ENCODE data around the gene FAF1. TPM values are rescaled to one million over a fixed set of nuclear protein-coding genes. Genes with fewer than 3 reads are reported as not detected.

FAF1 gene
- total RNA-seq, 1 experiment from 2014 or later = 124 TPM

DNA sequence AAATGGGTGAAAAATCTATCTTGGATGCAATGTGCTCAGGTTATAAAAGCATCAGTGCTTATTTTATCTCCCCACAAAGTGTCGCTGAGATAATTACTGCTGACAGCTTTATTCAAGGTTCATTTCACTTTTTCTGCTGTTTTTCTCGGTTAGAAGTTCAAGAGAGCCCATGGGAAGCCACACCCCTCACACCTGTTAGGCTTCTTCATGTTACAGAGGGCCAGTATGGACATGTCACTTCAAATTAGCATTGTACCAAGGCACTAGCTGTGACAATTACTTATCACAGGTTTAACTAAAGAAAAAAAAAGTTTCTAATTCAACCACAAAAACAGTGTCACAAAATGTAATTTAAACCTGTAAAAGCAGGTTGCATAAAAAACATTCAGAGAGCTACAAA, 349.5 kb downstream of the FAF1 start:
- Histone ChIP-seq H3K4me1 (peaks cover 23% of the 10 kb centered on the region), H3K9me3 (replicated peaks) (peaks cover 4% of the 10 kb centered on the region; the same call in 1 of the 2 replicates), H3K27ac (peak overlapping the region; percentile 58), H3K4me3 (no peak overlapping the region), H3K36me3 (no peaks in the 10 kb centered on the region), H3K27me3 (no peaks in the 10 kb centered on the region)
- peak; percentile 80 to 91 for DNase-seq

- H3K27ac ChIP-seq = no peak overlapping the region
- no peak overlapping the region for H3K4me3 ChIP-seq
- H3K9me3 ChIP-seq (replicated peaks) = no peaks in the 10 kb centered on the region
- no peaks in the 10 kb centered on the region for H3K27me3 ChIP-seq
- peaks cover 23% of the 10 kb centered on the region for H3K4me1 ChIP-seq
- no peak for DNase-seq
- no peaks in the 10 kb centered on the region for H3K36me3 ChIP-seq
Measured at GRCh38 chr1:50609508-50609907, 350.6 kb downstream of the FAF1 start.

DNA sequence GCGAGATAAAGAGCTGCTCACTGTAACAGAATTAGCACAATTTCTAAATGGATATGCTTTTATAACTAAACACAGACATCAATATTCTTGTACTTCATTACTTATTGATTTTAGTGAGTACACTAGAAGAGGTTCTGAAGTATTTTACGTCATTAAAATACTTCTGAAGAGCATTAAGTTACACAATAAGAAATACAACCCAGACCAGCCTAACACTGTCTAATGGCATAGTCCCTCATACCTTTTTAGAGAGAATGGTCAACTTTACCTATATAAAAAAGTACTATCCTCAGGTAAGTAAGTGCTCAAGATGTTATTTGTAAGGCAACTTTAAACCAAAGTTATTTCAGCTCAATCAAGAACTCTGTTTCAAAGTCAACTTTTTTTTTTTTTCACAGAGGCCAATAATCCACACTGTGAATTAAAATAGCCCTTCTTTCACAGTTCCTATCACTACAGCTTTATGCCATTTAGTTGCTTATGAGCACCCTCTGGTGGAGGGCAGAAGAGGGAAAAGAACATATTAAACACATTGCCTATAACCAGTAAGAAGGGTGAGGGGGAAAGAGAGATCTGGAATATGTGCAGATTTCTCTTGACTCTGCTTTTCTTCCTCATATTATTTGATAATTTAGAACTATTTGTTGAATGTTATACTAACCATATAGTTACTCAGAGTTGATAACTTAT, 354.7 kb downstream of the FAF1 start:
- no peak overlapping the region for H3K27ac ChIP-seq
- DNase-seq = peak; percentile 53 to 79
- no peaks in the 10 kb centered on the region for H3K36me3 ChIP-seq
- H3K27me3 ChIP-seq = no peaks in the 10 kb centered on the region
- H3K4me1 ChIP-seq = peaks cover 8% of the 10 kb centered on the region
- H3K9me3 ChIP-seq (replicated peaks) = no peaks in the 10 kb centered on the region
- H3K4me3 ChIP-seq = no peak overlapping the region

DNA sequence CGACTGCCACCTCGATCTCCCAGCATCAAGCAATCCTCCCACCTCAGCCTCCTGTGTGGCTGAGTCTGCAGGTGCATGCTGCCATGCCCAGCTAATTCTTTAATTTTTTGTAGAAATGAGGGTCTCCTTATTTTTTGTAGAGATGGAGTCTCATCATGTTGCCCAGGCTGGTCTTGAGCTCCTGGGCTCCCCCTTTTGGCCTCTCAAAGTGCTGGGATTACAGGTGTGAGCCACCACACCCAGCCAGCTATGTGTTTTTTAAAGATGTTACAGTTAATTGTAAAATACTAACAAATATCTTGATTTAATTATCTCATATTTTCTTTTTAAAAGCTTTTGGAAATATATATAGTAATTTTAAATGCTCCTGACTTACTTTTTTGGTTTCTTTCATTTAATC, 355.5 kb downstream of the FAF1 start:
- no peaks in the 10 kb centered on the region for H3K36me3 ChIP-seq
- H3K4me1 ChIP-seq = peaks cover under 1% of the 10 kb centered on the region; the same call in 1 of the 2 replicates
- H3K9me3 ChIP-seq (replicated peaks) = no peaks in the 10 kb centered on the region
- no peak overlapping the region for H3K4me3 ChIP-seq
- no peak overlapping the region for H3K27ac ChIP-seq
- no peaks in the 10 kb centered on the region for H3K27me3 ChIP-seq
- peak in 1 of 2 experiments; percentile 13 for DNase-seq

DNA sequence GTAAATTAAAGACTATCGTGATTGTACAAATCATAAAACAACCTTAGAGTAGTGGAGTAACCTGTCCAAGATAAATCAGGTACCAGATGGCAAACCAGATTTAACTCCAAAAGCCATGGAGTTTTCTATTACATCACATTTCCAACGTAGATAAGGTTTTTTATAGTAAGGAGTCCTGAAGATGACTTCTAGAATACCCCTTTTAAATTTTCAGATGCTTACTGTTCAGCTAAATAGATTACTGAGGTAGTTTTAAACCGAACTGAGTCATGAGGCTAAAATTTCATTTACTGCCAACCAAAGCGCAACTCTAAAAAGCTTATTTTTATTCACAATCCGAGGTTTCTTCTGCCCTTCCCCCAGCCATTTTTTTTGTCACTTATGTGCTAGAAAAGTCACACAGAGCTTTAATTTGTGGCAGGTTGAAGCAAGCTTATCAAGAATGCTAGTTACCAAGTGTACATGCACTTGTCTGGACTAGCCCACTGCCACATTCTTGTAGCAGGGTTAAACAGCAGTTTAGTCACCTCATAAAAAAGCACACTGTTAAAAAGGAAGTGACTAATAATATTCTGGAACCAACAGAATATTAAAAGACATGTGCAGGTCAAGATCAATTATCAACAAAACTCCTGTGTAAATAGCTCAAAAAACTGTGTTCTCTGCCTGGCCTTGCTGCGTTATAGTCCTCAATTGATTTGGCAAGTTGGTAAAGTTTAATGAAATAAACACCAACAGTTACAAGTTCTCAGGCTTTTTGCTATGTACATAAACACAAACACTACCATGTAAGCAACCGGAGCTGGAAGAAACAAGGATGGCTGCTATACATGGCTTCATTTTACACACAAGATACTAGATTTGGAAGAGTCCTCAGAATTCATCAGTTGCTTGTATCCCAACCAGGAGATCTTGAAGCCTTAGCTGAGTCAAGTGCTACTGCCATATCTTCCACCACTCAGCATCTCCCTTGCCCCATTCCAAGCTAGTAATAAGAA, 356.5 kb downstream of the FAF1 start:
- Histone ChIP-seq H3K27me3 (no peaks in the 10 kb centered on the region), H3K27ac (no peak overlapping the region), H3K36me3 (no peaks in the 10 kb centered on the region), H3K9me3 (replicated peaks) (no peaks in the 10 kb centered on the region), H3K4me1 (no peaks in the 10 kb centered on the region), H3K4me3 (no peak overlapping the region)
- DNase-seq = peak in 1 of 2 experiments; percentile 16

GRCh38 chr1:50599546-50599945, 360.5 kb downstream of the FAF1 start:
- no peak for DNase-seq
- H3K36me3 ChIP-seq = peaks cover 5% of the 10 kb centered on the region; the same call in 1 of the 2 replicates

DNA sequence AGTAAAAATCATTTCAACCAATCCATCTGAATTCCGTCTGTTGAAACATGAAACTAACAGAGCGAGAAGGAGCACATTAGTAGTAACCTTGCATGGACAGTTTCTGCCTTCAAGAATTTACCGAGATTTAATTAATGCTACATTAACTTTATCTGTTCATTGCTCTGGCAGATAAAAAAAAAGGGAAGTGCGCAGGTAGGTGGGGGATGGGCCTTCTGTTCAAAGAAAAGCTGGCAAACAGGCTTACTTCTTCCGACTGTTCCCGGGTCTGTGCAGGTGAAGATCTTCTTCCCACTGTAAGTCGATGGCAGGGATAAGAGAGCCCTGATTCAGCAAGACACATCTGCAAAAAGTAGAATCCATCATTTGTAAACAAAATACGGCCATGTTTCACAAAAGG, 364.2 kb downstream of the FAF1 start:
- Histone ChIP-seq H3K9me3 (replicated peaks) (no peaks in the 10 kb centered on the region; the same call in 1 of the 2 replicates), H3K36me3 (peaks cover 7% of the 10 kb centered on the region; the same call in 1 of the 2 replicates), H3K4me1 (no peaks in the 10 kb centered on the region), H3K27me3 (no peaks in the 10 kb centered on the region), H3K27ac (no peak overlapping the region), H3K4me3 (no peak overlapping the region)
- no peak for DNase-seq

More at GRCh38 chr1:50599546-50599945, 360.5 kb downstream of the FAF1 start:
- Histone ChIP-seq H3K9me3 (replicated peaks) (no peaks in the 10 kb centered on the region; the same call in 1 of the 2 replicates), H3K27ac (no peak overlapping the region), H3K4me3 (no peak overlapping the region), H3K4me1 (no peaks in the 10 kb centered on the region), H3K27me3 (no peaks in the 10 kb centered on the region)

DNA sequence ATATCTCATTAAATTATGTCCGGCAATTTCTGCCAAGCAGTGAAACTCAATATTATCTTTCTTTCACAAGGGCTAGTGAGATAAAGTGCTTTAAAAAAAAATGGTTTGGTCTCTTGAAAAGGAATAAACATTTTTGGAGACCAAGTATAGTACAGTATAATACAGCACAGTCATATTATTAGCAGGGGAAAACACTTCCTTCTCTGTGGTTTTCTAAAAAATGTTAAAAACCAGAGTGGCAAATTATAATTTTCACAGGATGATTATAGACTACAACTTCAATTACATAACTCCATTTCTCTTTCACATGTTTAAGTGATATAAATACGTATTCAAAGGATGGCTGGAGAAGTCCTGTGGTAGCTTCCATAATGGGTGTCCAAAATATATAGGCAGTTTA, 366.6 kb downstream of the FAF1 start:
- H3K27me3 ChIP-seq = no peaks in the 10 kb centered on the region

DNA sequence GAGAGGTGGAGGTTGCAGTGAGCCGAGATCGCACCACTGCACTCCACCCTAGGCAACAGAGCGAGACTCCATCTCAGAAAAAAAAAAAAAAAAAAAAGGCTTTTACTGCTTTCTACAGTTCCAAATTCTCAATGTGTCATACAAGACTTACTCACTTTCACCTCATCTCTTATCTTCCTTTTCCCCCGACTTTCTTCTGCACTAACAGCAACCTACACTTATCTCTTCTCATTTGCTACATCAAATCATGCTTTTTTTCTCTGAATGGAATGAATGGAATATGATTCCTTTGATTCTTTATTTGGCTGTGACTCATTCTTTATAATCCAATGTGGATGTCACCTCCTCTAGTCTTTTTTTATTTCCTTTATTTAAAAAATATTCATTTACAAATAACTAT, 368.5 kb downstream of the FAF1 start:
- no peak for DNase-seq
- H3K27ac ChIP-seq = no peak overlapping the region
- H3K9me3 ChIP-seq (replicated peaks) = no peaks in the 10 kb centered on the region; the same call in 1 of the 2 replicates
- H3K4me1 ChIP-seq = no peaks in the 10 kb centered on the region
- peaks cover 11% of the 10 kb centered on the region for H3K36me3 ChIP-seq
- no peak overlapping the region for H3K4me3 ChIP-seq
- H3K27me3 ChIP-seq = no peaks in the 10 kb centered on the region

More for the DNA sequence above, 366.6 kb downstream of the FAF1 start:
- H3K36me3 ChIP-seq = peaks cover 7% of the 10 kb centered on the region; the same call in 1 of the 2 replicates
- no peak overlapping the region for H3K4me3 ChIP-seq
- H3K4me1 ChIP-seq = no peaks in the 10 kb centered on the region
- DNase-seq = no peak
- no peak overlapping the region for H3K27ac ChIP-seq
- H3K9me3 ChIP-seq (replicated peaks) = no peaks in the 10 kb centered on the region; the same call in 1 of the 2 replicates

DNA sequence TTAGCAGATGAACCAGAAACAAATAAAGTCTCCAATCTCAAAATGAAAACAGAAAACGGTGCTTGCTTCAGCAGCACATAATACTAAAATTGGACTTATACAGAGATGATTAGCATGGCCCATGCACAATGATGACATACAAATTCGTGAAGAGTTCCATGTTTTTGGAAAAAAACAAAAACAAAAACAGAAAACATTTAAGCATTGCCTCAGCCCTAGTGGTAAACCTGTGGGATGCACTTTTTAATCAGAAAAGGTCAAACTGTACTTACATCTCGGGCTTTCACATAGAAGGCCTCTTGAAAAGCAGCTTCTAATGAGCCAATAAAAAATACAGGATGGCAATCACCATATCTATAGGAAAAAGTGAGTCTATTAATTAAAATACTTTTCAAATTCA, 377.7 kb downstream of the FAF1 start:
- no peak overlapping the region for H3K4me3 ChIP-seq
- peaks cover 17% of the 10 kb centered on the region for H3K36me3 ChIP-seq
- no peaks in the 10 kb centered on the region for H3K27me3 ChIP-seq
- DNase-seq = no peak
- H3K9me3 ChIP-seq (replicated peaks) = no peaks in the 10 kb centered on the region
- no peak overlapping the region for H3K27ac ChIP-seq
- H3K4me1 ChIP-seq = no peaks in the 10 kb centered on the region

DNA sequence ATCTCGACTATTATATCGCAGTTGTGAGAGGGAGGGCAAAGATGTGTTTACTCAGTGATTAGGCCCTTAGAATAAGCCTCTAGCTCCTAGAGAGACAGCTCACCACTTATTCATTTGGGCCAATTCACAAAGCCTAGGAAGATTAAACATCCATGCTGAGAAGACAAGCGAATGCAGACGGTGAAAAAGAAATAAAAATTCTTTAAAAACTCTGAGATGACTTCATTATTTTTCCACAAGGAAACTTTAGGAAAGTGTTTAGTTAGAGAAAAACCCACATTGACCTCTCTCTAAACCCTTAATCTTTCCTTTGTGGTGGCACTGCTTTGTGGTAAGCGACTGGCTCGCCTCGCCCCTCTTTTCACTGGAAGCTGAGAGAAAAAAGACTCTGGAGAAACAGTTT, 390.0 kb downstream of the FAF1 start:
- H3K27ac ChIP-seq = no peak overlapping the region
- H3K4me3 ChIP-seq = no peak overlapping the region
- H3K4me1 ChIP-seq = peaks cover 4% of the 10 kb centered on the region
- no peaks in the 10 kb centered on the region for H3K9me3 ChIP-seq (replicated peaks)
- DNase-seq = peak; percentile 37 to 58
- no peaks in the 10 kb centered on the region for H3K27me3 ChIP-seq
- H3K36me3 ChIP-seq = peaks cover 3% of the 10 kb centered on the region; the same call in 1 of the 2 replicates

- no peak overlapping the region for H3K27ac ChIP-seq
- no peak for DNase-seq
- peaks cover 6% of the 10 kb centered on the region; the same call in 1 of the 2 replicates for H3K36me3 ChIP-seq
Measured at GRCh38 chr1:50568782-50569181, 391.3 kb downstream of the FAF1 start.

DNA sequence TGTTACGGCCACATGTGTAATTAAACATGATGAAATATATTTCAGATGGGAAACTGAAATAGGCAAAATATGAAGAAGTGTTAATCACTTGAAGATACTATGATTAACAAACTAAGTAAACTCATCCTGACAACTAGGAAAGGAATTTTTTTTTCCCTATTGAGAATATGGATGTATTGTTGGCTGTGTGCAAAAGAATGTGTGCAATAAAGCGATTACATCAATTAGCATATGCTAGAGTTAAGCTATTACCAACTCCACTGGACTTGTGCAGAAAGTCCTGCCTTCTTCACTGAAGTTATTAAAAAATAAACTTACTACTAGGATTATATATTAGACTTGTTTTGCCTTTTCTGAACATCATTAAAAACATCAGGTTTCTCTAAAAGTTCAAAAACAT, 393.7 kb downstream of the FAF1 start:
- no peaks in the 10 kb centered on the region for H3K27me3 ChIP-seq
- DNase-seq = no peak
- H3K36me3 ChIP-seq = peaks cover 6% of the 10 kb centered on the region; the same call in 1 of the 2 replicates
- no peak overlapping the region for H3K27ac ChIP-seq
- no peaks in the 10 kb centered on the region for H3K9me3 ChIP-seq (replicated peaks)
- peaks cover 4% of the 10 kb centered on the region for H3K4me1 ChIP-seq
- no peak overlapping the region for H3K4me3 ChIP-seq

More at GRCh38 chr1:50568782-50569181, 391.3 kb downstream of the FAF1 start:
- Histone ChIP-seq H3K4me3 (no peak overlapping the region), H3K9me3 (replicated peaks) (no peaks in the 10 kb centered on the region), H3K27me3 (no peaks in the 10 kb centered on the region), H3K4me1 (peaks cover 4% of the 10 kb centered on the region)

DNA sequence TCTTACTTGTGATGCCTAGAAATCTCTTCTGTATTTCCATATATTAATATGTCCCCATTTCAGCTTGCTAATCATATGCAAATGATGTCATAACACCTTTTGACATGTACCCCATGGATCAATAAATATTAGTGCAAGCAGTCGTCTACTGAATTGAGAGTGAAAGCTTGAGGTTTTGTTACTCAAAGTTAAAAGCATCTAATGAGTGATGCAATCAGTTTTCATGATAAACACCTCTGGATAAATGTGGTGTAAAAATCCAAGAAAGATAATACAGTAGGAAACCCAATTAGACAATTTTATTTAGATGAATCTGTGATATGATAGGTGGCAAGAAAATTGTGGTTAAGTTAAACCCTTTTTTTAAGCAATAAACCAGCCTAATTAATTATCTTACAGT, 395.6 kb downstream of the FAF1 start:
- no peaks in the 10 kb centered on the region for H3K27me3 ChIP-seq
- no peak overlapping the region for H3K4me3 ChIP-seq
- no peak for DNase-seq
- H3K27ac ChIP-seq = no peak overlapping the region
- H3K9me3 ChIP-seq (replicated peaks) = no peaks in the 10 kb centered on the region
- H3K36me3 ChIP-seq = peaks cover 11% of the 10 kb centered on the region
- H3K4me1 ChIP-seq = no peaks in the 10 kb centered on the region

DNA sequence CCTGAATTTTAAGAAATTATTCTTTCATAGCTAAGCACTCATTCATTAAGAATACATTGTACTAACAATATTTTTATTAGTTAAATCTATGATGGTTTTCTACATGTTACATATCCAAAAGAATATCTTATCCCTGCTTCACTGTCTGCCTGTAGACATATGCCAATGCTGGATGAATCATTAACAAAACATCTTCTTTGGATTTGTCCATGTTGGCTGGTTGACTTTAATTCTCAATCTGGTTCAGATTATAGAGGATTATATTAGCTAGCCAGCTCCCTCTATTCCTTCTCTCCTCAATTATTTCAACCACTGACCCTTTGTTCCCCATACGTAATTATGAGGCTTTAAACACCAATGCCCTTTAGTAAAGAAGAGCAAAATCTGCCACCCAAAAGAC, 398.0 kb downstream of the FAF1 start:
- H3K4me3 ChIP-seq = no peak overlapping the region
- no peaks in the 10 kb centered on the region for H3K4me1 ChIP-seq
- no peaks in the 10 kb centered on the region for H3K9me3 ChIP-seq (replicated peaks)
- H3K27me3 ChIP-seq = no peaks in the 10 kb centered on the region
- no peak overlapping the region for H3K27ac ChIP-seq
- peaks cover 14% of the 10 kb centered on the region for H3K36me3 ChIP-seq
- no peak for DNase-seq
